ENCODE data around the gene TNFSF18.

TNFSF18 gene

GRCh38 chr1:173038875-173039554 is 11.7 kb downstream of the TNFSF18 start:
- DNase-seq (ENCODE audit: low spot score) = peak; percentile 13

DNA sequence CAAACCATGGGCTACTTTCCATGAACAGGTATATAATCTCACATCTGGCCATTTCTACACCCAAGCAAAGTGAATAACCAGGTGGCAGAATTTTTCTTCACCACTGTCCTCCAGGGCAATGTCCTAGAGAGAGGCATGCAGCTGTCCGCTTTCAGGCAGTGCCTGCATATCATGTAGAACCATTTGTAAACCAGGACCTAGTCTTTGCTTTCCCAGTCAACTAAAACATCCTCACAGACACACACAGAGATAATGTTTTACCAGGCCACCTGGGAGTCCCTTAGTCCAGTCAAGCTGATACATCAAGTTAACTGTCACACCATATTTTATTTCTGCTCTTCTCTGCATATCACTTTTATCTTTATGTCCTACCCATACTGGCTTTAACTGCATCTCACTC is 26.2 kb downstream of the TNFSF18 start:
- DNase-seq (ENCODE audit: low spot score) = no peak

DNA sequence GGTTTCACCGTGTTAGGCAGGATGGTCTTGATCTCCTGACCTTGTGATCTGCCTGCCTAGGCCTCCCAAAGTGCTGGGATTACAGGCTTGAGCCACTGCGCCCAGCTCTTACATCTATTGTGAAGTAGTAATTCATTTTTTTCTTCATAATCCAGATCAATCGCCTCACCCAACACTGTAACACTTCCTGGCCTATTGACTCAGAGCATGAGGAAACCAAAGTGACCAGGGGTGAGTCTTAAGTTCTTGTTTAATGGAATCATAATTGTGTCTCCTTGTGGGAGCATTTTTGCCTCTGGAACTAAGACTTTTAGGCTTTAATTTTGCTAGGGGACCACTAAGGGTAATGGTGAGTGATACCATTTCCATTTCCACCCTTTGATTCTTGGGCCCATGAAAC is 27.4 kb downstream of the TNFSF18 start:
- DNase-seq (ENCODE audit: low spot score) = no peak

DNA sequence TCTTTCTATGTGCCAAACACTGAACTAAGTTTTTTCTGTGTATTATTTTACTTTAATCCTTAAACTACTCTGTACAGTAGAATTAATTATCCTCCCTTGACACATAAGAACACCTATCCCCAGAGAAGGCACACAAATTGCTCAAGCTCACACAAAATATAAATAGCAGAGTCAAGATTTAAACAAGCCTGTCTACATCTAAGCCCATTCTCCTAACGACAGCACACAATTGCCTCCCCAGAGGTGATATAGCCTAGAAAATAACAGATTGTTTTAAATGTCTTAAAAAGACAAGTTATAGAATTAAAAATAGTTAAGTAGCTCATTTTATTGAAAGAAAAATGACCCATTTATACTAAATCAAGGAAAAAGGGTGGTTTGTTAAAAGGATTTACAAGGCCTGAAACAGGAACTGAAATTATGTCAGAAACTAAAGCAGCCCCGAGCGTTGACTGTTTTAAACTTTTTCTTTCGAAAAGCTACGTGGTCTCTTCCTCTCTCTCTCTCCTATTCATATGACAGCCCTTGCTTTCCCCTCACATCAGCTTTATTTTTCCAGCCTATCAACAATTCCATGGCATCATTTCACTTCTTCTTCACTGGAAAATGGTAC is 30.5 kb downstream of the TNFSF18 start:
- no peak for DNase-seq (ENCODE audit: low spot score)

DNA sequence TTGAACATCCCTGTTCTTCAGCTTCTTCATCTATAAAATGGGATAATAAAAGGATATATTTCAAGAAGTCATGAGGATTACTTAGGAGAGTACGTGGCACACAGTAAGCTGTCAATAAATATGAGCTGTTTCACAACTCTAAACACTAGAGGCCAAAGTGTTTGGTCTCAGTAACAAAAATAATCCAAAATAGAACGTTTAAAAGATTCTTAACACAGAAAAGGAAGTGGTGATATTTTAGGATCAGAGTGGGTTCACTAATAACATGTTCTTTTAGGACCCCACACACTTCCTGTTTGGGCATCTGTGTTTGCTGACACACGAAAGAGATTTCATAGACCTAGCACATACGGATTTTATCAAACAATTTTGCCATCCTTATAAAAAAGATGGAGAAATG is 32.9 kb downstream of the TNFSF18 start:
- DNase-seq (ENCODE audit: low spot score) = no peak

- DNase-seq (ENCODE audit: low spot score) = no peak
Measured at GRCh38 chr1:173016419-173016818, 34.3 kb downstream of the TNFSF18 start.

- no peak for DNase-seq (ENCODE audit: low spot score)
Measured at GRCh38 chr1:173015629-173016028, 35.1 kb downstream of the TNFSF18 start.

DNA sequence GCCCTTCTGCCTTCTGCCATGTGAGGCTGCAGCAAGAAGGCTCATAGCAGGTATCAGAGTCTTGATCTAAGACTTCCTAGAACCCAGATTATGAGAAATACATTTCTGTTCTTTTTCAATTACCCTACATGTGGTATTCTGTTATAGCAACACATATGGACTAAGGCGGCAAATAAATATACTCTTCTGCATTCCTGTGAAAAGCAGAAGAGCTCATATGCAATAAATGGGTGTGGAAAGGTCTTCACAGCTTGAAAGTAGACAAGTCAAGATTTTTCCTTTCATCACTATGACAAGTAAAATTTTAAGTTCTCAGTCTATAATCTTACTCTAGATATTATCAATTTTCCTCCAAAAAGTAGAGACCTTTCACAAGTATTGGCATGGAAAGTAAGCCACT is 36.6 kb downstream of the TNFSF18 start:
- no peak for DNase-seq (ENCODE audit: low spot score)

DNA sequence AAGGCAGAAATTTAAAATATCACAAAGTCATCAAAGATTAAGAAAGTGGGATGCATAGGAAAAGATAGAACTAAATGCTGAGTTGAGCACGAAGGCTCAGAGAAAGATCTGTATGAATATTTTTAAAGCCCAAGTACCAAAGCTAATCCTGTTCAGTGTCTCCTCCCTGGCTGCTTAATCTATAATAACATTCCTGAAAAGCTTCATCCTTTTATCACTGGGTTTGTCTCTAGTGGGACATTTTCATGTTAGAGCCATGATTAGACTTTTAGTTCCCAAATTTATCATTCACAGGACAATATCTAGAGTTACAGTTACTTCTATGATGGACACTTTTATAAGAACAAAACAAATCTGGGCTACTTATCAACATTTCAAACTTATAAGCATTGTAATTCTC is 38.6 kb downstream of the TNFSF18 start:
- DNase-seq (ENCODE audit: low spot score) = no peak

DNA sequence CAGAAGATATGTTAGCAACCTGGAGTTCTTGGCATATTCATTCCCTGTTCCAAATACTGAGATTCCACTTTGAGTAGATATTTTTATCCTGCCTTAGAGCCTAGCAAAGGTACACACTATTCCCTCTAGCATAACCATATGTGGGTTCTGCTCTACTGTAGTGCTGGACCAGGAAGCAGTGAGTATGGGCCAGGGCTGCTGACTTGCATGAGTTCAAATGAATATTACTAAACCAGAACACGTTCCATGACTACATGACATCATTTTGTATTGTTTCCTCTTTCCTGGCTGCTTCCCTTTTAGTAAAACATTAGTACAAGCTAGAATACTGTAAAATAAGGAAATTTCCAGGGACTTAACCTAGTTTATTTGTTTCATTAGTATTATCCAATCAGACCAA is 41.1 kb downstream of the TNFSF18 start:
- DNase-seq (ENCODE audit: low spot score) = no peak

- DNase-seq (ENCODE audit: low spot score) = no peak
Measured at GRCh38 chr1:173005196-173005864, 45.4 kb downstream of the TNFSF18 start.

DNA sequence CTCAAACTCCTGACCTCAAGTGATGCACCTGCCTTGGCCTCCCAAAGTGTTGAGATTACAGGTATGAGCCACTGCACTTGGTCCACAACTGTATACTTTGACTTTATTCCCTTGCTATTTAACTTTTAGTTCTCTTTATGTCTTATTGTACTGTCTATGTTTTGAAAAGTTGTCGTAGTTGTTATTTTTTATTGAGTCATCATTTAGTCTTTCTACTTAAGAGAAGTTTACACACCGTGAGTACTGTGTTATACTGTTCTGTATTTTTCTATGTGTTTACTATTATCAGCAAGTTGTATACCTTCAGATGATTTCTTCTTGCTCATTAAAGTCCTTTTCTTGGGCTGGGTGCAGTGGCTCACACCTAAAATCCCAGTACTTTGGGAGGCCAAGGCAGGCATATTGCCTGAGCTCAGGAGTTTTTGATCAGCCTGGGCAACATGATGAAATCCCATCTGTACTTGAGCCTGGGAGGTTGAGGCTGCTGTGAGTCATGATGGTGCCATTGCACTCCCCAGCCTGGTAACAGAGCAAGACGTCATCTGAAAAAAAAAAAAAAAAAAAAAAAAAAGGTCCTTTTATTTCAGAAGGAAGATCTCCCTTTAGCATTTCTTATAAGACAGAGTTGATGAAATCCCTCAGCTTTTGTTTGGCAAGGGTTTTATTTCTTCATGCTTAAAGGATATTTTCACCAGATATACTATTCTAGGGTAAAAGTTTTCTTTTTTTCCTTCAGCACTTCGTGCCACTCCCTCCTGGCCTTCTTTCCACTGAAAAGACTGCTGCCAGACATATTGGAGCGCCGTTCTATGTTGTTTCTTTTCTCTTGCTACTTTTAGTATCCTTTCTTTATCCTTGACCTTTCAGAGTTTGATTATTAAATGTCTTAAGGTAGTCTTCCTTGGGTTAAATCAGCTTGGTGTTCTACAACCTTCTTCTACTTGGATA is 47.6 kb downstream of the TNFSF18 start:
- DNase-seq (ENCODE audit: low spot score) = no peak

GRCh38 chr1:172999349-172999748 is 51.4 kb downstream of the TNFSF18 start:
- no peak for DNase-seq (ENCODE audit: low spot score)

GRCh38 chr1:172997941-172998361 is 52.8 kb downstream of the TNFSF18 start:
- no peak for DNase-seq (ENCODE audit: low spot score)

DNA sequence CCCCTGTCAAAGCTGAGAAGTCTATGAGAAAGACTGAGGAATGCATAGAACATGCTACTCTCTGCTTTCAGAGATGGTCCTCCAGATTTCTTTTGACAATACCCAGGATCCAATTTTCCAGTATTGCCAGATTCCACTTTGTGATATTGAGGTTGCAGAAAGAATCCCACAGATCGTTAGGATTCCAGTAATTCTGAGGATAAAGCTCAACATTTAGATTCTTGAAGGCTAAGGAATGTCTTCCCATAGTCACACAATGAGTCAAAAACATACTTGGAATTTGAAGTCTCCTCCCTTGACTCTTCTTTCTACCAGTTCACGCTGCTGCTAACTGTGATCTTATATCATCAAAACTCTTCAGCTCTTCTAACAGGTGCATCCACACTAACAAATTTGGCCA is 57.1 kb downstream of the TNFSF18 start:
- DNase-seq (ENCODE audit: low spot score) = no peak

- no peak for DNase-seq (ENCODE audit: low spot score)
Measured at GRCh38 chr1:172991674-172992400, 58.9 kb downstream of the TNFSF18 start.

DNA sequence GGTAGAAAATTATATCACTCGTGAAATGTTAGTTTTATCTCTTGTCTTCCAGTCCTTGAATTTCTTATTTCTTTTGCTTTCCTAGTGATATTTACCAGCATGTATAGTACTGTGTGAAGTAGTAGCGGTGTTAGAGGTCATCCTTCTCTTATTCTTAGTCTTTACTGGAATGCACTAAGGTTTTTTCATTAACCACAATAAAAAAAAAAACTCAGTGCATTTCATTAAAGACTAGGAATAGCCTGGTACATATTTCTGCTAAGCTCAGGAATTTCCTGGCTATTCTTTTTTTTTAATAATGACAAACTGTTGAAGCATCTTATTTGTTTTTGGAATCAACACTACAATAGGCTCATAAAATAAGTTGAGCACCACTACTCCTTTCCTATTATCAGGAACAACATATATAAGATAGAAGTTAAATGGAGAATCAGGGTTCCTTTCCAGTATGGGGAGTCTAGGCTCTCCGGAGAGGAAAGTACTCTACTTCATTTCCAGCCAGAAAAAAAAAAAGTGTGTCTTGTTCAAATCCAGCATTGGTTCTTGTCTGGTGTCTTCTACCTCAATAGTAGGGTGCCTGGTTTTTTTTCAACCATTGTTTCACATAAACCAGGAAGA is 60.0 kb downstream of the TNFSF18 start:
- DNase-seq (ENCODE audit: low spot score) = no peak
